ENCODE measurements around the gene SLC38A8.

The SLC38A8 gene

GRCh38 chr16:84047626-84048025 is 5.0 kb upstream of the SLC38A8 start:
- DNase-seq: no peak

- DNase-seq: no peak
Measured at GRCh38 chr16:84047206-84047605, 4.6 kb upstream of the SLC38A8 start.

- DNase-seq: no peak
Measured at GRCh38 chr16:84045818-84046470, 3.3 kb upstream of the SLC38A8 start.

- no peak for DNase-seq
Measured at GRCh38 chr16:84045001-84045817, 2.6 kb upstream of the SLC38A8 start.

- no peak for DNase-seq
Measured at GRCh38 chr16:84044118-84044488, 1.5 kb upstream of the SLC38A8 start.

GRCh38 chr16:84043486-84044117 is 1.0 kb upstream of the SLC38A8 start:
- DNase-seq: no peak

- DNase-seq: no peak
Measured at GRCh38 chr16:84042879-84043485, 387 bp upstream of the SLC38A8 start.

GRCh38 chr16:84041881-84042280 is 714 bp downstream of the SLC38A8 start:
- no peak for DNase-seq

GRCh38 chr16:84040823-84041820 is 1.5 kb downstream of the SLC38A8 start:
- no peak for DNase-seq

- no peak for DNase-seq
Measured at GRCh38 chr16:84040226-84040822, 2.3 kb downstream of the SLC38A8 start.

GRCh38 chr16:84039696-84040095 is 2.9 kb downstream of the SLC38A8 start:
- no peak for DNase-seq

- DNase-seq: no peak
Measured at GRCh38 chr16:84038469-84038868, 4.1 kb downstream of the SLC38A8 start.

GRCh38 chr16:84036982-84037425 is 5.6 kb downstream of the SLC38A8 start:
- no peak for DNase-seq

GRCh38 chr16:84036131-84036530 is 6.5 kb downstream of the SLC38A8 start:
- DNase-seq: no peak

GRCh38 chr16:84034516-84034915 is 8.1 kb downstream of the SLC38A8 start:
- DNase-seq: no peak

GRCh38 chr16:84033251-84034195 is 9.1 kb downstream of the SLC38A8 start:
- no peak for DNase-seq

- DNase-seq: no peak
Measured at GRCh38 chr16:84032458-84033178, 10.0 kb downstream of the SLC38A8 start.

- DNase-seq: no peak
Measured at GRCh38 chr16:84031556-84031955, 11.0 kb downstream of the SLC38A8 start.

GRCh38 chr16:84029297-84030047 is 13.1 kb downstream of the SLC38A8 start:
- no peak for DNase-seq
